ENCODE data around the gene TMEM214. TPM values are rescaled to one million over a fixed set of nuclear protein-coding genes. Genes with fewer than 3 reads are reported as not detected.

Gene TMEM214, protein sequence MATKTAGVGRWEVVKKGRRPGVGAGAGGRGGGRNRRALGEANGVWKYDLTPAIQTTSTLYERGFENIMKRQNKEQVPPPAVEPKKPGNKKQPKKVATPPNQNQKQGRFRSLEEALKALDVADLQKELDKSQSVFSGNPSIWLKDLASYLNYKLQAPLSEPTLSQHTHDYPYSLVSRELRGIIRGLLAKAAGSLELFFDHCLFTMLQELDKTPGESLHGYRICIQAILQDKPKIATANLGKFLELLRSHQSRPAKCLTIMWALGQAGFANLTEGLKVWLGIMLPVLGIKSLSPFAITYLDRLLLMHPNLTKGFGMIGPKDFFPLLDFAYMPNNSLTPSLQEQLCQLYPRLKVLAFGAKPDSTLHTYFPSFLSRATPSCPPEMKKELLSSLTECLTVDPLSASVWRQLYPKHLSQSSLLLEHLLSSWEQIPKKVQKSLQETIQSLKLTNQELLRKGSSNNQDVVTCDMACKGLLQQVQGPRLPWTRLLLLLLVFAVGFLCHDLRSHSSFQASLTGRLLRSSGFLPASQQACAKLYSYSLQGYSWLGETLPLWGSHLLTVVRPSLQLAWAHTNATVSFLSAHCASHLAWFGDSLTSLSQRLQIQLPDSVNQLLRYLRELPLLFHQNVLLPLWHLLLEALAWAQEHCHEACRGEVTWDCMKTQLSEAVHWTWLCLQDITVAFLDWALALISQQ
- polyA plus RNA-seq (ENCODE audit: insufficient read length in 4 of 4) = 10 to 100 TPM; 56.9 to 90.7 (median 71.4) TPM

DNA sequence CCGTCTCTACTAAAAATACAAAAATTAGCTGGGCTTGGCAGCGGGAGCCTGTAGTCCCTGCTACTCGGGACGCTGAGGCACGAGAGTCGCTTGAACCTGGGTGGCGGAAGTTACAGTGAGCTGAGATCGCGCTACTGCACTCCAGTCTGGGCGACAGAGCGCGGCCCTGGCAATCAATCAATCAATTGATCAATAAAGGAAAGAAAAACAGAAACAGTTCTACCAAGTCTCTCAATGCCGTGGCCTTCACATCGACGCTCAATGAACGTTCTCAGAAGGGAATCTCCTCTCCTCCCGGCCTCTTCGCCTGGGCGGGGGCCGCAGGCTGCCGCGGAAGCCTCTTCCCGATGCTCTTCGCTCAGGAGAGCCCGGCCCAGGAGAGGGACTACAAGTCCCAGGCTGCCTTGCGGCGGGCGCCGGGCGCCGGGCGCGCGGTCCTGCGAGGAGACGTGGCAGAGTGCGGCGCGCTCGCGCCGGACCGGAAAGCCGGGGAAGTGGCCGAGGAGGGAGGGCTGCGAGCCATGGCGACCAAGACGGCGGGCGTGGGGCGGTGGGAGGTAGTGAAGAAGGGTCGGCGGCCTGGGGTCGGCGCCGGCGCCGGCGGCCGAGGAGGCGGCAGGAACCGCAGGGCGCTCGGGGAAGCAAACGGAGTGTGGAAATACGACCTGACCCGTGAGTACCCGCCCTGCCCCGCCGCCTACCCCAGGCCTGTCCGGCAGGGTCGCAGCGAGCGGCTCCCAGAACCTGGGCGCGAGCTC is at the start of gene TMEM214:
Gene TMEM214, plus strand, starts transcription at position 471 of the 758 bp plus-strand sequence. Its CDS starts 51 bp downstream, at position 522.
- DNase-seq (ENCODE audit: low read depth in 4 of 4, low spot score in 3 of 4) = peak in 2 of 4 donors; percentile 56 to 59

DNA sequence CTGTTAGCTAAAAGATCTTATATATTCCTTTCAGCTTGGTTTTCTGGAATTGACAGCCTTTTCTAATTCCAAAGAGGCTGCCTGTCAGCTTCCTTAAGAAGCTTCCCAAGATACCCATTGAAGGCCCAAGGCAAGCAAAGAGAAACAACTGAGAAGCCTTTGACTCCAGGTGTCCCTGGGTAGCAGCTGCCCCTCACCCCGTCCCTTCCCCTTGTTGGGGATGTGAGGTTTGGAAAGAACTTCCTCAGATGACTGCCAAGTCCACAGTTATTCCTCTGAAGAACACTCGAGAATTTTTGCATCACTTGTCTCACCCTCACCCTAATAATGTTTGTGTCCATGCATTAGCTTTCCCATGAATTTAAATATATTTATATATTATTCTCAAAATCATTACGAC is 49.0 kb upstream of the TMEM214 start:
- no peak for DNase-seq (ENCODE audit: low read depth in 4 of 4, low spot score in 3 of 4)

DNA sequence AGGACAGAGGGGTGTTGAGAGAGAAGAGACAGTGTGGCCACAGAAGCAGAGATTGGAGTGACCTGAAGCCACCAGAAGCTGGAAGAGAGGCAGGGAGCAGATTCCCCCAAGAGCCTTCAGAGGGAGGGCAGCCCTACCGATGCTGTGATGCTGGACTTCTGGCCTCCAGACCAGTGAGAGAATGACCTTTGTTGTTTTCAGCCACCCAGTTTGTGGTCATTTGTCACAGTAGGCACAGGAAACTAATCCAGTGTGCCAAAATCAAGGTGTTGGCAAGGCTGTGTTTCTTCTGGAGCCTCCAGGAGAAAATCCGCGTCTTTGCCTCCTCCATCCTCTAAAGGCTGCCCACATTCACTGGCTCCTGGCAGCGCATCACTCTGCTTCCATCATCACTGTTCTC is 47.0 kb upstream of the TMEM214 start:
- no peak for DNase-seq (ENCODE audit: low read depth in 4 of 4, low spot score in 3 of 4)

GRCh38 chr2:26986576-26986975 is 46.2 kb upstream of the TMEM214 start:
- DNase-seq (ENCODE audit: low read depth in 4 of 4, low spot score in 3 of 4) = no peak

GRCh38 chr2:26988058-26988860 is 44.5 kb upstream of the TMEM214 start:
- no peak for DNase-seq (ENCODE audit: low read depth in 4 of 4, low spot score in 3 of 4)

- DNase-seq (ENCODE audit: low read depth in 4 of 4, low spot score in 3 of 4) = no peak
These were observed 43.6 kb upstream of the TMEM214 start for GRCh38 chr2:26989156-26989555.

- no peak for DNase-seq (ENCODE audit: low read depth in 4 of 4, low spot score in 3 of 4)
These were observed 41.0 kb upstream of the TMEM214 start for GRCh38 chr2:26991717-26992116.

- DNase-seq (ENCODE audit: low read depth in 4 of 4, low spot score in 3 of 4) = no peak
These were observed 39.0 kb upstream of the TMEM214 start for GRCh38 chr2:26993768-26994167.

GRCh38 chr2:26994983-26995382 is 37.8 kb upstream of the TMEM214 start:
- no peak for DNase-seq (ENCODE audit: low read depth in 4 of 4, low spot score in 3 of 4)

GRCh38 chr2:26997394-26997793 is 35.4 kb upstream of the TMEM214 start:
- no peak for DNase-seq (ENCODE audit: low read depth in 4 of 4, low spot score in 3 of 4)

DNA sequence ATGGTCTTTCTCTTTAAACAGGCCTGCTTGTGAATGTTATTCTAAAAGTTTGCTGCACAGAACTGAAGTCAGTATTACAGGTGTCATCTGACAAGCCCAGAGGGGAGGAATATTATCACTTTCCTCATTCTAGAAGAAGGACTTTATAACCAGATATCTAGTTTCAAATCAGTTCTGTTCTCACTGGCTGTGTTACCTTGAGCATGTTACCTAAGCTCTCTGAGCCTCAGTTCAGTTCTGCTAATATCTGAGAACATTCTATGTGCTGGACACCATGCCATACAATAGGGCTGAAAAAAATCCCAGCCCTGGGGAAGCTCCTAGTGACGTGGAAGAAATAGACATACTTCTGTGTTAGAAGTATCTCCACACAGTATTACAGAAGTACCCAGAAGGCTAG is 34.4 kb upstream of the TMEM214 start:
- DNase-seq (ENCODE audit: low read depth in 4 of 4, low spot score in 3 of 4) = no peak

GRCh38 chr2:27000228-27000627 is 32.5 kb upstream of the TMEM214 start:
- DNase-seq (ENCODE audit: low read depth in 4 of 4, low spot score in 3 of 4) = no peak

DNA sequence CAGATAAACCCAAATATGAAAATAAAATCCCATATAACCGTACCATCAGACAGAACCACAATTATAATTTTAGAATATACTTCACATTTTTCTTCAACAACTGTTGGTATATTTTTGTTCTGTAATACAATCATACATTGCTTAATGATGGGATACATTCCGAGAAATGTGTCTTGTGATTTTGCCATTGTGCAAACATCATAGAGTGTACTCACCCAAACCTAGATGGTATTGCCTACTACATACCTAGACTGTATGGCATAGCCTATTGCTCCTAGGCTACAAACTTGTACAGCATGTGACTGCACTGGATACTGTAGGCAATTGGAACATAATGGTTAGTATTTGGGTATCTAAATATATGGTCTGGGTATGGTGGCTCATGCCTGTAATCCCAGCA is 31.8 kb upstream of the TMEM214 start:
- DNase-seq (ENCODE audit: low read depth in 4 of 4, low spot score in 3 of 4) = no peak

GRCh38 chr2:27001950-27002349 is 30.8 kb upstream of the TMEM214 start:
- DNase-seq (ENCODE audit: low read depth in 4 of 4, low spot score in 3 of 4) = no peak

- no peak for DNase-seq (ENCODE audit: low read depth in 4 of 4, low spot score in 3 of 4)
These were observed 29.8 kb upstream of the TMEM214 start for GRCh38 chr2:27003007-27003406.

DNA sequence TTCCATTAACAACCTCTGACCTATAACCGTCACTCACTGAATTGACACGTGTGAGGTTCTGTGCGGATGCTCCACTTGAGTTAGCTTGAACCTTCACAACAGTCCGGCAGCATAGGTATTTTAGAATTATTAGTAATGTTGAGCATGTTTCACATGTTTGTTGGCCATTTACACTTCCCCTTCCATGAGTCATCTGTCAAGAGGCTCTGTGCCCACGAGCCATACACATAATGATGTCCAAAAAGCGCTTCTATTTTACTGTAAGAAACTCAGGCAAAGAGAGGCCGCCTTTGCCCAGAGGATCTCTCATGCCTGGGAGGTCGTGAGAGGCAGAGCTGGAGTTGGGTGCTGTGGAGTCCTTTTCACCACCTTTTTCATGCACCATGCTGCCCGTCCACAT is 28.9 kb upstream of the TMEM214 start:
- no peak for DNase-seq (ENCODE audit: low read depth in 4 of 4, low spot score in 3 of 4)

DNA sequence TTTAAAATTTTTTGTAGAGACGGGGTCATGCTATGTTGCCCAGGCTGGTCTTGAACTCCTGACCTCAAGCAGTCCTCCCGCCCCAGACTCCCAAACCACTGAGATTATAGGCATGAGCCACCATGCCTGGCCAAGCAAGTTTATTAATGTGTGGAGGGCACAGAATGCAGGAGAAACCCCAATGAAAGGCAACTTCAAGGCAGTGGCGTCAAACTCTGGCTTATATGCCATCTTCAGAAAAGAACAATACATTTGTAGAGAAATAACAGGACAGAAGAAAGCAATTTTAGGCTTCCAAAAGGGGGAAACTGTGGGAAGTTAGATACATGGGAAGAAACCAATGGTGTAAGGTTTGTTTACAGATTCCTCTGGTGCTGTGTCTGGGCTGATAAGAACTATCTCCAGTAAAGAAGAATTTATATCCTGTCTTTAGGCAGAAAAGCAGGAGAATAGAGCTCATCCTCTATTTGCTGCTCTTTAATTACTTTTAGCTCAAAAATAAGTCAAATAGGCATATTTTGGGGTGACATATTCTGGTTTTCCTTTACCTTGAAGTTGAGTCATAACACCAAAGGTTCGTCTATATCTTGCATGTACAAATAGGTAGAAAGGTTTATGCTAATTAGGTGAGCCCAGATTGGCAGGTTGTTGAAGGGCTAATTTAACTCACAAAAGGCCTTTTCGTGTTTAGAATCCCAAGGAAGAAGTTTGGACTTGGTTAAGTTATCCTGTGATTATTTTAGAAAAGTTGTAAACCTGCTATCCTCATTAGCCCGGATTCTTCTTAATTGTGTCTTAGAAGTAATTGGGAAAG is 26.0 kb upstream of the TMEM214 start:
- no peak for DNase-seq (ENCODE audit: low read depth in 4 of 4, low spot score in 3 of 4)

DNA sequence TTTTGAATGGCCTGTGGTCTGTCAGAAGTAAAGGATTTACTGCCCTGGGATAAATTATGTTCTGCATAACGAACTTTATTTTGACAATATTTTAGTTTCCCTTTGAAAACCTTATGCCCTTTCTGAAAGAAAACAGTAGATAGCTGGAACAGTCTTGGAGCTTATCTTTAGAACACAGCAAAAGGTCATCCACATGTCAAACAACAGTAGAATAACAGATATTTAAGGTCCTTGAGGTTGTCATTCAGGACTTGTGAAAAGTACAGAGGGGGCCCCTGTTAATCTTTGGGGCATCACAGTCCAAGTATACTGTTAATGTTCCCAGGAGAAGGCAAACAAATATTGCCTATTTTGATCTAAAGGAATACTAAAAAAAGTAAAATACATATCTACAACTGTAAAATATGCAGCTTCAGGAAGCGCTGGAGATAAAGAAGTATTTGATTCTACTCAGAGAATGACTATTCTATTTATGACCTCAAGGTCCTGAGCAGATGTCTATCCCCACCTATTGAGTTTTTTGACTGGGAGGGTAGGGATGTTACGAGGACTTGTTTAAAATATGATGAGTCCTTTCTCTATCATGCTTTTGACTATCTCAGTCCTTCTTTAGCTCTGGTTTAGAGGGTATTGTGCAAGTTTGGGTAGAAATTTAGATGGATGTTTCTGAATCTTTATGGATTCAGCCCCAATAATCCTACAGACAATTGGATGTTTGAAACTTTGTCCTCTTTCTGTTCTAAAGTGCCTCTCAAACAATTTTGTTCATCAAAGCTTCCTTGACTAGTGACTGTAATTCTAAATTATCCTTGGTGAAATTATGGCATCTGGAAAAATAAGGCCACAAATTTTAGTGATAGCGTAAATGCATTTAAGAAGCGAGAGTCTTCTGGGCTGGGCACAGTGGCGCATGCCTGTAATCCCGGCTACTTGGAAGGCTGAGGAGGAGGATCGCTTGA is 25.1 kb upstream of the TMEM214 start:
- no peak for DNase-seq (ENCODE audit: low read depth in 4 of 4, low spot score in 3 of 4)
